CMK (cell line): ENCODE measurements around the gene DEPDC5.
"Not testable (repeated sequence)": the region's sequence is repeated elsewhere in the genome, so short reads cannot be mapped to it uniquely, and the experiment has no call there.

Experiments used
- DNase-seq: peaks from one replicate; pipeline ENCODE4 v3.0.0-alpha.2; 2010; ENCODE audit warnings: low read depth

Gene DEPDC5

GRCh38 chr22:31753634-31754501, at the start of gene DEPDC5:
Gene DEPDC5 (plus strand): TSS chr22:31754019. CDS start chr22:31754922, 903 bp downstream.
- DNase-seq, result peak; percentile 90

- no peak for DNase-seq
Measured at GRCh38 chr22:31707519-31707918, 46.3 kb upstream of the DEPDC5 start.

GRCh38 chr22:31711226-31711625, 42.6 kb upstream of the DEPDC5 start:
- DNase-seq, result not testable (repeated sequence)

GRCh38 chr22:31715147-31715778, 38.6 kb upstream of the DEPDC5 start:
- no peak for DNase-seq

- no peak for DNase-seq
Measured at GRCh38 chr22:31719850-31720471, 33.9 kb upstream of the DEPDC5 start.

- DNase-seq, result no peak
Measured at GRCh38 chr22:31723723-31724122, 30.1 kb upstream of the DEPDC5 start.

GRCh38 chr22:31726692-31727091, 27.1 kb upstream of the DEPDC5 start:
- no peak for DNase-seq

GRCh38 chr22:31728857-31729256, 25.0 kb upstream of the DEPDC5 start:
- DNase-seq, result no peak

GRCh38 chr22:31730344-31730711, 23.5 kb upstream of the DEPDC5 start:
- DNase-seq, result no peak

- DNase-seq, result no peak
Measured at GRCh38 chr22:31732089-31732829, 21.6 kb upstream of the DEPDC5 start.

GRCh38 chr22:31733580-31734079, 20.2 kb upstream of the DEPDC5 start:
- DNase-seq, result no peak

GRCh38 chr22:31734512-31734911, 19.3 kb upstream of the DEPDC5 start:
- no peak for DNase-seq

GRCh38 chr22:31736458-31736857, 17.4 kb upstream of the DEPDC5 start:
- no peak for DNase-seq

- DNase-seq, result no peak
Measured at GRCh38 chr22:31737932-31738331, 15.9 kb upstream of the DEPDC5 start.

GRCh38 chr22:31738566-31738965, 15.3 kb upstream of the DEPDC5 start:
- no peak for DNase-seq

GRCh38 chr22:31739795-31740201, 14.0 kb upstream of the DEPDC5 start:
- DNase-seq, result no peak

GRCh38 chr22:31740314-31740713, 13.5 kb upstream of the DEPDC5 start:
- not testable (repeated sequence) for DNase-seq

- DNase-seq, result no peak
Measured at GRCh38 chr22:31742115-31742514, 11.7 kb upstream of the DEPDC5 start.

GRCh38 chr22:31742682-31743081, 11.1 kb upstream of the DEPDC5 start:
- no peak for DNase-seq

- DNase-seq, result no peak
Measured at GRCh38 chr22:31743871-31744270, 9.9 kb upstream of the DEPDC5 start.

GRCh38 chr22:31747441-31747840, 6.4 kb upstream of the DEPDC5 start:
- DNase-seq, result no peak

- DNase-seq, result no peak
Measured at GRCh38 chr22:31748490-31748889, 5.3 kb upstream of the DEPDC5 start.
